Smooth muscle cell (in vitro differentiated cells): ENCODE results near the gene TAPT1. TPM values are rescaled to one million over a fixed set of nuclear protein-coding genes. Genes with fewer than 3 reads are reported as not detected.
A peak's percentile ranks its signal among the peaks of the same experiment; 100 is the strongest.

Source experiments
- DNase-seq: peaks from one replicate; lab custom pipeline; 2025; ENCODE audit not compliant: unreplicated experiment; lab: John Stamatoyannopoulos, UW
- H2AFZ ChIP-seq: fragments of 200-600 bp; sonication (generic); 2 replicates; pipeline ENCODE4 v1.6.0; 2016; ENCODE audit warnings: antibody characterized with exemption, low read depth, mild to moderate bottlenecking
- H3F3A ChIP-seq: fragments of 200-600 bp; sonication (generic); 2 replicates; pipeline ENCODE4 v1.6.0; 2017; ENCODE audit warnings: antibody characterized with exemption, low read depth
- H3K27ac ChIP-seq: fragments of 200-600 bp; sonication (generic); 2 replicates; pipeline ENCODE4 v1.5.1; 2016; ENCODE audit warnings: low read depth, mild to moderate bottlenecking
- H3K27me3 ChIP-seq: fragments of 200-600 bp; sonication (generic); 2 replicates; pipeline ENCODE4 v1.6.1; 2016; ENCODE audit warnings: low read depth, mild to moderate bottlenecking
- H3K36me3 ChIP-seq: fragments of 200-600 bp; sonication (generic); 2 replicates; pipeline ENCODE4 v1.5.1; 2016; ENCODE audit warnings: low read depth
- H3K4me1 ChIP-seq: fragments of 200-600 bp; sonication (generic); 2 replicates; pipeline ENCODE4 v1.5.1; 2016; ENCODE audit warnings: low read depth
- H3K4me2 ChIP-seq: fragments of 200-600 bp; sonication (generic); 2 replicates; pipeline ENCODE4 v1.6.0; 2016; ENCODE audit warnings: mild to moderate bottlenecking
- H3K4me3 ChIP-seq: fragments of 200-600 bp; sonication (generic); 2 replicates; pipeline ENCODE4 v1.5.1; 2016; ENCODE audit warnings: mild to moderate bottlenecking
- H3K79me2 ChIP-seq: fragments of 200-600 bp; sonication (generic); 2 replicates; pipeline ENCODE4 v1.6.0; 2016; ENCODE audit warnings: low read depth, mild to moderate bottlenecking
- H3K9ac ChIP-seq: fragments of 200-600 bp; sonication (generic); 2 replicates; pipeline ENCODE4 v1.6.0; 2016; ENCODE audit warnings: low read depth
- H3K9me3 ChIP-seq: fragments of 200-600 bp; sonication (generic); replicated peaks from 2 replicates; pipeline ENCODE4 v1.5.1; 2016; ENCODE audit warnings: low read depth
- H4K20me1 ChIP-seq: fragments of 200-600 bp; sonication (generic); 2 replicates; pipeline ENCODE4 v1.6.0; 2016; ENCODE audit warnings: low read depth
- CTCF ChIP-seq: fragments of 200-600 bp; sonication (generic); IDR thresholded peaks from 2 replicates; pipeline ENCODE4 v1.5.1; 2017; ENCODE audit warnings: borderline replicate concordance, mild to moderate bottlenecking, antibody characterized with exemption; ENCODE audit not compliant: insufficient read depth, poor library complexity, severe bottlenecking
- WGBS: methylation state at CpG from one replicate; pipeline ENCODE4 v1.1.7; 2016; ENCODE audit warnings: low lambda C conversion rate; 5-methylcytosine and 5-hydroxymethylcytosine counted together
- polyA plus RNA-seq: library from polyadenylated mRNA; unstranded; fragments of >200 nt; fragmentation: Nextera tagmentation; extraction: Ambion mirVana; gene quantifications from 2 replicates; pipeline ENCODE4 v1.2.1, GENCODE V29; 2016
- total RNA-seq: library from RNA; depleted of rRNA; stranded (reverse); fragments of >200 nt; gene quantifications from 2 replicates; pipeline ENCODE4 v1.2.3, GENCODE V29; 2014

The TAPT1 gene
- total and polyA plus RNA-seq, 2 experiments from 2014 or later, result 7.9 to 12.9 TPM

GRCh38 chr4:16235209-16235608 lies 8.9 kb upstream of the TAPT1 start:
- H3K9ac ChIP-seq, result no peak overlapping the region
- no peak overlapping the region for H3K4me3 ChIP-seq
- no peaks in the 10 kb centered on the region for H4K20me1 ChIP-seq
- WGBS, result 95% methylated on average over 4 of the region's 4 CpGs
- no peak for DNase-seq
- H3K27me3 ChIP-seq, result no peaks in the 10 kb centered on the region
- H3K4me1 ChIP-seq, result peaks cover 9% of the 10 kb centered on the region
- H3K4me2 ChIP-seq, result no peak overlapping the region
- H3K9me3 ChIP-seq, result no peaks in the 10 kb centered on the region
- TF ChIP-seq CTCF, result no peak
- no peaks in the 10 kb centered on the region for H3F3A ChIP-seq
- H3K36me3 ChIP-seq, result no peaks in the 10 kb centered on the region
- no peak overlapping the region for H3K27ac ChIP-seq
- no peaks in the 10 kb centered on the region for H3K79me2 ChIP-seq
- H2AFZ ChIP-seq, result no peak overlapping the region

- Histone ChIP-seq H2AFZ (no peak overlapping the region), H3K9me3 (no peaks in the 10 kb centered on the region), H3K27me3 (no peaks in the 10 kb centered on the region), H3K9ac (no peak overlapping the region), H4K20me1 (no peaks in the 10 kb centered on the region), H3K79me2 (no peaks in the 10 kb centered on the region), H3K4me1 (peaks cover 9% of the 10 kb centered on the region), H3K36me3 (no peaks in the 10 kb centered on the region), H3K4me2 (no peak overlapping the region), H3K4me3 (no peak overlapping the region), H3F3A (no peaks in the 10 kb centered on the region), H3K27ac (no peak overlapping the region)
- no peak for TF ChIP-seq CTCF
- 88% methylated on average over 4 of the region's 4 CpGs for whole genome bisulfite sequencing
- no peak for DNase-seq
Observed at GRCh38 chr4:16233569-16234177, 7.4 kb upstream of the TAPT1 start.

GRCh38 chr4:16231570-16232245 lies 5.4 kb upstream of the TAPT1 start:
- Histone ChIP-seq H3K4me1 (peaks cover 9% of the 10 kb centered on the region), H2AFZ (peak overlapping the region; percentile 61), H3K79me2 (peaks cover 3% of the 10 kb centered on the region), H3K4me3 (peak overlapping the region; percentile 14), H3K9me3 (no peaks in the 10 kb centered on the region), H3K4me2 (peak overlapping the region; percentile 79), H4K20me1 (no peaks in the 10 kb centered on the region), H3K9ac (peak overlapping the region; percentile 7), H3K36me3 (no peaks in the 10 kb centered on the region), H3F3A (no peaks in the 10 kb centered on the region), H3K27ac (peak overlapping the region; percentile 7), H3K27me3 (no peaks in the 10 kb centered on the region)
- DNase-seq, result no peak
- 31% methylated on average over 4 of the region's 4 CpGs for WGBS
- TF ChIP-seq CTCF, result no peak
